HCT116 (cell line): Measurements from ENCODE around the gene GFRA3. TPM values are rescaled to one million over a fixed set of nuclear protein-coding genes. Genes with fewer than 3 reads are reported as not detected.

Source experiments
- ATAC-seq: fragments of 200-7000 bp; cut with Tn5 transposase; 2 replicates; pipeline ENCODE4 v1.9.1; 2020; ENCODE audit warnings: mild to moderate bottlenecking, moderate library complexity
- BruUV-seq: library from RNA; stranded (reverse); fragments of 400-500 nt; replicated peaks from 2 replicates; lab custom pipeline; 2021; lab: Mats Ljungman, UMichigan
- CTCF ChIA-PET: fragments of 300-600 bp; sonication (Branson Sonifier 250); formaldehyde crosslinking; loops from one replicate; lab custom pipeline; 2021; ENCODE audit warnings: antibody characterized with exemption; lab: Charles Lee
- POLR2A ChIA-PET: fragments of 300-600, 350-600 bp; sonication (Branson Sonifier 250); formaldehyde crosslinking; loops from one replicate; lab custom pipeline; 2021; ENCODE audit warnings: antibody characterized with exemption; lab: Charles Lee
- RAD21 ChIA-PET, 2 experiments: fragments of 300-600 bp; sonication (Branson Sonifier 250); formaldehyde crosslinking; loops; one replicate each; lab custom pipeline; 2023; ENCODE audit warnings: low total read pairs in 2 of 2; ENCODE audit not compliant: uncharacterized antibody in 2 of 2, unreplicated experiment in 2 of 2, low non-redundant PET in 1 of 2; lab: Charles Lee
- DNase-seq: peaks from one replicate; pipeline ENCODE4 v3.0.0-alpha.2; 2010; ENCODE audit warnings: low read depth, low spot score
- H2AFZ ChIP-seq: fragments of 200-600 bp; shearing (Covaris generic), sonication (generic); 2 replicates; pipeline ENCODE4 v1.6.1; 2017; ENCODE audit warnings: low read depth, mixed run types, mixed read lengths, antibody characterized with exemption, low read length; ENCODE audit not compliant: poor library complexity, severe bottlenecking
- H3K27ac ChIP-seq: 2 replicates; pipeline ENCODE4 v1.5.1; 2012; ENCODE audit warnings: low read depth, low read length
- H3K27me3 ChIP-seq: fragments of 200-600 bp; sonication (generic); 2 replicates; pipeline ENCODE4 v1.6.1; 2016; ENCODE audit warnings: mixed run types, low read length, mixed read lengths; ENCODE audit not compliant: insufficient read depth
- H3K36me3 ChIP-seq, 2 experiments: fragments of 200-500 bp in 1 of 2; fragments of 200-600 bp in 1 of 2; sonication (Bioruptor generic) in 1 of 2; sonication (generic) in 1 of 2; 2 replicates each; pipeline versions ENCODE4 v1.5.1 to v1.6.1; 2014 to 2016; ENCODE audit warnings: low read length in 2 of 2, inconsistent platforms in 1 of 2, mixed read lengths in 1 of 2, mixed run types in 1 of 2; ENCODE audit not compliant: insufficient read depth in 2 of 2, control insufficient read depth in 1 of 2
- H3K4me1 ChIP-seq, 2 experiments: fragments of 200-600 bp in 1 of 2; sonication (generic) in 1 of 2; 2 replicates each; pipeline versions ENCODE4 v1.5.1 to v1.6.1; 2012 to 2017; ENCODE audit warnings: low read length in 2 of 2, inconsistent platforms in 1 of 2, mild to moderate bottlenecking in 1 of 2, mixed read lengths in 1 of 2, mixed run types in 1 of 2, moderate library complexity in 1 of 2; ENCODE audit not compliant: insufficient read depth in 2 of 2, control insufficient read depth in 1 of 2
- H3K4me2 ChIP-seq: fragments of 200-600 bp; sonication (generic); 2 replicates; pipeline ENCODE4 v1.6.1; 2017; ENCODE audit warnings: mixed run types, low read length, mixed read lengths
- H3K4me3 ChIP-seq, 2 experiments: fragments of 200-600 bp in 1 of 2; sonication (generic) in 1 of 2; replicated peaks in 1 of 2; 2 replicates each; pipeline ENCODE4 v1.5.1; 2011 to 2016; ENCODE audit warnings: low read length in 2 of 2, control low read depth in 1 of 2, low read depth in 1 of 2, mild to moderate bottlenecking in 1 of 2, mixed read lengths in 1 of 2, mixed run types in 1 of 2
- H3K79me2 ChIP-seq: fragments of 200-600 bp; sonication (generic); 2 replicates; pipeline ENCODE4 v1.6.1; 2017; ENCODE audit warnings: mild to moderate bottlenecking, mixed run types, low read length, moderate library complexity, mixed read lengths; ENCODE audit not compliant: insufficient read depth
- H3K9ac ChIP-seq: fragments of 200-600 bp; sonication (generic); 2 replicates; pipeline ENCODE4 v1.6.1; 2016; ENCODE audit warnings: low read length, mixed read lengths
- H3K9me2 ChIP-seq: fragments of 200-600 bp; sonication (generic), shearing (Covaris generic); 2 replicates; pipeline ENCODE4 v1.6.1; 2017; ENCODE audit warnings: mixed run types, mild to moderate bottlenecking, moderate library complexity; ENCODE audit not compliant: insufficient read depth
- H3K9me3 ChIP-seq, 2 experiments: fragments of 200-500 bp in 1 of 2; fragments of 200-600 bp in 1 of 2; sonication (Bioruptor generic) in 1 of 2; sonication (generic) in 1 of 2; 2 replicates each; pipeline ENCODE4 v1.6.1; 2014 to 2017; ENCODE audit warnings: low read length in 2 of 2, mixed read lengths in 2 of 2, inconsistent platforms in 1 of 2, low read depth in 1 of 2, mild to moderate bottlenecking in 1 of 2, mixed run types in 1 of 2, moderate library complexity in 1 of 2; ENCODE audit not compliant: control insufficient read depth in 1 of 2, insufficient read depth in 1 of 2
- H4K20me1 ChIP-seq: fragments of 200-600 bp; sonication (generic), shearing (Covaris generic); 2 replicates; pipeline ENCODE4 v1.6.1; 2017; ENCODE audit warnings: mixed run types, mild to moderate bottlenecking, moderate library complexity; ENCODE audit not compliant: insufficient read depth
- CBX3 ChIP-seq: IDR thresholded peaks from 2 replicates; pipeline ENCODE4 v1.6.1; 2012; ENCODE audit warnings: low read depth
- CEBPB ChIP-seq: IDR thresholded peaks from 2 replicates; pipeline ENCODE4 v1.6.1; 2012; ENCODE audit warnings: low read depth
- EGR1 ChIP-seq: IDR thresholded peaks from 2 replicates; pipeline ENCODE4 v1.6.1; 2012; ENCODE audit warnings: low read depth
- ELF1 ChIP-seq: IDR thresholded peaks from 2 replicates; pipeline ENCODE4 v1.6.1; 2012; ENCODE audit warnings: low read depth, borderline replicate concordance
- EZH2 ChIP-seq: fragments of 200-600 bp; sonication (generic); IDR thresholded peaks from 2 replicates; pipeline ENCODE4 v1.6.1; 2017; ENCODE audit warnings: antibody characterized with exemption, mixed run types
- FOSL1 ChIP-seq: IDR thresholded peaks from 2 replicates; pipeline ENCODE4 v1.6.1; 2012; ENCODE audit warnings: low read depth
- JUND ChIP-seq: IDR thresholded peaks from 2 replicates; pipeline ENCODE4 v1.6.1; 2012
- POLR2A ChIP-seq: IDR thresholded peaks from 2 replicates; pipeline ENCODE4 v1.7.0; 2011; ENCODE audit warnings: borderline replicate concordance; ENCODE audit not compliant: insufficient read depth, insufficient read length; ENCODE audit errors: extremely low read depth
- POLR2AphosphoS5 ChIP-seq: IDR thresholded peaks from 2 replicates; pipeline ENCODE4 v1.6.1; 2011; ENCODE audit warnings: mild to moderate bottlenecking, low read depth, low read length, moderate library complexity
- SRF ChIP-seq: IDR thresholded peaks from 2 replicates; pipeline ENCODE4 v1.6.1; 2012; ENCODE audit warnings: low read depth
- TCF7L2 ChIP-seq: IDR thresholded peaks from 2 replicates; pipeline ENCODE4 v1.7.0; 2011; ENCODE audit warnings: borderline replicate concordance, inconsistent platforms; ENCODE audit not compliant: insufficient read depth, insufficient read length; ENCODE audit errors: extremely low read depth
- YY1 ChIP-seq: IDR thresholded peaks from 2 replicates; pipeline ENCODE4 v1.6.1; 2011; ENCODE audit warnings: low read length, low read depth, moderate library complexity, mild to moderate bottlenecking; ENCODE audit not compliant: insufficient replicate concordance; ENCODE audit errors: extremely low read depth
- ZFX ChIP-seq: fragments of 450-650 bp; IDR thresholded peaks from 2 replicates; pipeline ENCODE4 v1.6.1; 2017
- ZNF274 ChIP-seq: fragments of 200-500 bp; sonication (Bioruptor generic); IDR thresholded peaks from 2 replicates; pipeline ENCODE4 v1.6.1; 2014; ENCODE audit warnings: mild to moderate bottlenecking, low read depth, low read length, inconsistent platforms
- intact Hi-C: fragments of 100-400 bp; cut with micrococcal nuclease; formaldehyde crosslinking; loops from 2 replicates; pipeline ENCODE4 v1.10.0; 2022
- total RNA-seq: library from RNA; stranded (reverse); gene quantifications from one replicate; pipeline ENCODE4 v1.2.1, GENCODE V29; 2021; ENCODE audit not compliant: unreplicated experiment
- TF ChIP-seq, protein P1 (sequence below): IDR thresholded peaks from 2 replicates; pipeline ENCODE4 v1.6.1; 2011; ENCODE audit warnings: mild to moderate bottlenecking, low read length, moderate library complexity; ENCODE audit not compliant: insufficient replicate concordance; ENCODE audit errors: extremely low read depth
- TF ChIP-seq, protein P2 (sequence below): IDR thresholded peaks from 2 replicates; pipeline ENCODE4 v1.6.1; 2012
- TF ChIP-seq, protein P3 (sequence below): IDR thresholded peaks from 2 replicates; pipeline ENCODE4 v1.6.1; 2012; ENCODE audit warnings: low read depth
- TF ChIP-seq, protein P4 (sequence below), 3 experiments: fragments of 200-600 bp in 1 of 3; sonication (generic) in 1 of 3; IDR thresholded peaks in 2 of 3; conservative IDR thresholded peaks in 1 of 3; 2 replicates each; pipeline ENCODE4 v1.5.1; 2012 to 2017; ENCODE audit warnings: low read depth in 2 of 3, low read length in 2 of 3, antibody characterized with exemption in 1 of 3, borderline replicate concordance in 1 of 3, control low read depth in 1 of 3, mild to moderate bottlenecking in 1 of 3, mixed read lengths in 1 of 3, mixed run types in 1 of 3, moderate library complexity in 1 of 3; ENCODE audit not compliant: insufficient read depth in 1 of 3

GFRA3 gene
- total RNA-seq, 1 experiment from 2014 or later: not detected

DNA sequence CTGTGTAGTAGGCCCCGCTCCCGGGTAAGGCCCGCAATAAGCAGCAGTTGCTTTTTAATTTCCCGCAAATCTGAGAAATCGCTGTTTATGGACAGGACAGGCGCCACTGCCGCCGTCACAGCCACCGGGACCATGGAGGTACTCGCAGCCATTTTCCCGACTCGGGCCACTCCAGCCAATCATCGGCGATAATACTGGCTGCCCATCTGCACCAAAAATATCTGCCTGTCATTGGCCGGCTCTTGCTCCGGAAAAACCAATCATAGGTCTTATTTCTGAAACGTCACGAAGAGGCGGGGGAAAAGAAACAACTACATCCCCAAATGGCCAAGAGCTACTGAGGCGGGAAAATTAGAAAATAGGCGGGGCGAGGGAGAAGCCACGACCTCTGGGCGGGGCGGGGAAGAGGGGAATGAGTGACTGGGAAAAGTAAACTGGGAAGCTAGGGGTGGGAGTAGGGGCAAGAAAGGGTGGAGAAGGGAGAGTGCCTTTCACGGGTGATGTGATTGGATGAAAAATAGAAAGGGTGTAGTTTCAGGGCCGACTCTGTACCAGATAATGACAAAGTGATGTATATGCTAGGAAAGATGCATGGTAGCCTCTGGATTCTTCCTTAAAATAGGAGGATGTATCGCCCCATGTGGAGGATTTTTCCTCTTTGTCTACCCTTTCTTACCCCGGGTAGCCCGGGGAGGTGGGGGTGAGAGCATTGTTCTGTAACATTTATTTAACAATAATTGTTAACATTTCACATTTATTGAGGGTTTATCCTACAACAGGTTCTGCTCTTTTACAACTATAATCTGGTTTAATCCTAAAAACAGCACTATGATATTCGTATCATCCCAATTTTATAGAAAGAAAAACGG is 61.0 kb downstream of the GFRA3 start, which contains the start of gene CDC23:
CDC23 (minus strand) TSS at position 163 of the 869 bp plus-strand sequence; CDS start at position 152, 11 bp downstream.
- peaks cover 0 to 15% of the 10 kb centered on the region in 2 experiments; a peak in 2 of 4 replicates for H3K4me1 ChIP-seq
- CTCF ChIA-PET: interaction anchor here (0.6 to 1.3 kb wide), 3 partner anchors 10 to 139 kb away, joined by 3 to 5 read pairs (median 4); no protein-coding TSS in a partner anchor
- H3K79me2 ChIP-seq: peaks cover 45% of the 10 kb centered on the region
- intact Hi-C loops: no loop called here
- H3K27me3 ChIP-seq: no peaks in the 10 kb centered on the region
- BruUV-seq: TSS peak; percentile 91
- peak within 1 kb of the TSS; percentile 86 for H3K4me2 ChIP-seq
- no peaks in the 10 kb centered on the region for H3K9me2 ChIP-seq
- RAD21 ChIA-PET: no interaction called here
- POLR2A ChIA-PET: interaction anchor here (0.9 to 1.3 kb wide), 3 partner anchors 12 to 140 kb away, joined by 3 to 7 read pairs (median 3); partner anchors contain the start of gene KDM3B
- H4K20me1 ChIP-seq: no peaks in the 10 kb centered on the region
- H2AFZ ChIP-seq: peak within 1 kb of the TSS; percentile 84
- peak within 1 kb of the TSS; percentile 91 to 97 for H3K4me3 ChIP-seq
- ATAC-seq (peak; percentile 93), DNase-seq (peak; percentile 97)
- peaks cover 0 to 9% of the 10 kb centered on the region in 2 experiments; a peak in 2 of 4 replicates for H3K36me3 ChIP-seq
- H3K27ac ChIP-seq: peak within 1 kb of the TSS; percentile 58
- H3K9ac ChIP-seq: peak within 1 kb of the TSS; percentile 91
- no peaks in the 10 kb centered on the region for H3K9me3 ChIP-seq
- peak; percentile 97 for TF ChIP-seq YY1
- TF ChIP-seq ZNF274: no peak
- TF ChIP-seq, protein P1, sequence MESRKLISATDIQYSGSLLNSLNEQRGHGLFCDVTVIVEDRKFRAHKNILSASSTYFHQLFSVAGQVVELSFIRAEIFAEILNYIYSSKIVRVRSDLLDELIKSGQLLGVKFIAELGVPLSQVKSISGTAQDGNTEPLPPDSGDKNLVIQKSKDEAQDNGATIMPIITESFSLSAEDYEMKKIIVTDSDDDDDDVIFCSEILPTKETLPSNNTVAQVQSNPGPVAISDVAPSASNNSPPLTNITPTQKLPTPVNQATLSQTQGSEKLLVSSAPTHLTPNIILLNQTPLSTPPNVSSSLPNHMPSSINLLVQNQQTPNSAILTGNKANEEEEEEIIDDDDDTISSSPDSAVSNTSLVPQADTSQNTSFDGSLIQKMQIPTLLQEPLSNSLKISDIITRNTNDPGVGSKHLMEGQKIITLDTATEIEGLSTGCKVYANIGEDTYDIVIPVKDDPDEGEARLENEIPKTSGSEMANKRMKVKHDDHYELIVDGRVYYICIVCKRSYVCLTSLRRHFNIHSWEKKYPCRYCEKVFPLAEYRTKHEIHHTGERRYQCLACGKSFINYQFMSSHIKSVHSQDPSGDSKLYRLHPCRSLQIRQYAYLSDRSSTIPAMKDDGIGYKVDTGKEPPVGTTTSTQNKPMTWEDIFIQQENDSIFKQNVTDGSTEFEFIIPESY: no peak
- no peak for TF ChIP-seq FOSL1
- no peak for TF ChIP-seq TCF7L2
- TF ChIP-seq POLR2A: peak; percentile 53
- TF ChIP-seq, protein P2, sequence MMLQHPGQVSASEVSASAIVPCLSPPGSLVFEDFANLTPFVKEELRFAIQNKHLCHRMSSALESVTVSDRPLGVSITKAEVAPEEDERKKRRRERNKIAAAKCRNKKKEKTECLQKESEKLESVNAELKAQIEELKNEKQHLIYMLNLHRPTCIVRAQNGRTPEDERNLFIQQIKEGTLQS: no peak
- peak; percentile 95 for TF ChIP-seq SRF
- TF ChIP-seq CBX3: peak; percentile 43; the same call in 1 of the 2 replicates
- TF ChIP-seq POLR2AphosphoS5: peak; percentile 67; the same call in 1 of the 2 replicates
- no peak; the same call in 1 of the 2 replicates for TF ChIP-seq ZFX
- TF ChIP-seq, protein P3, sequence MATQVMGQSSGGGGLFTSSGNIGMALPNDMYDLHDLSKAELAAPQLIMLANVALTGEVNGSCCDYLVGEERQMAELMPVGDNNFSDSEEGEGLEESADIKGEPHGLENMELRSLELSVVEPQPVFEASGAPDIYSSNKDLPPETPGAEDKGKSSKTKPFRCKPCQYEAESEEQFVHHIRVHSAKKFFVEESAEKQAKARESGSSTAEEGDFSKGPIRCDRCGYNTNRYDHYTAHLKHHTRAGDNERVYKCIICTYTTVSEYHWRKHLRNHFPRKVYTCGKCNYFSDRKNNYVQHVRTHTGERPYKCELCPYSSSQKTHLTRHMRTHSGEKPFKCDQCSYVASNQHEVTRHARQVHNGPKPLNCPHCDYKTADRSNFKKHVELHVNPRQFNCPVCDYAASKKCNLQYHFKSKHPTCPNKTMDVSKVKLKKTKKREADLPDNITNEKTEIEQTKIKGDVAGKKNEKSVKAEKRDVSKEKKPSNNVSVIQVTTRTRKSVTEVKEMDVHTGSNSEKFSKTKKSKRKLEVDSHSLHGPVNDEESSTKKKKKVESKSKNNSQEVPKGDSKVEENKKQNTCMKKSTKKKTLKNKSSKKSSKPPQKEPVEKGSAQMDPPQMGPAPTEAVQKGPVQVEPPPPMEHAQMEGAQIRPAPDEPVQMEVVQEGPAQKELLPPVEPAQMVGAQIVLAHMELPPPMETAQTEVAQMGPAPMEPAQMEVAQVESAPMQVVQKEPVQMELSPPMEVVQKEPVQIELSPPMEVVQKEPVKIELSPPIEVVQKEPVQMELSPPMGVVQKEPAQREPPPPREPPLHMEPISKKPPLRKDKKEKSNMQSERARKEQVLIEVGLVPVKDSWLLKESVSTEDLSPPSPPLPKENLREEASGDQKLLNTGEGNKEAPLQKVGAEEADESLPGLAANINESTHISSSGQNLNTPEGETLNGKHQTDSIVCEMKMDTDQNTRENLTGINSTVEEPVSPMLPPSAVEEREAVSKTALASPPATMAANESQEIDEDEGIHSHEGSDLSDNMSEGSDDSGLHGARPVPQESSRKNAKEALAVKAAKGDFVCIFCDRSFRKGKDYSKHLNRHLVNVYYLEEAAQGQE: no peak
- no peak for TF ChIP-seq EZH2
- TF ChIP-seq JUND: no peak
- no peak for TF ChIP-seq ELF1
- no peak for TF ChIP-seq EGR1
- no peak for TF ChIP-seq CEBPB
- TF ChIP-seq, protein P4, sequence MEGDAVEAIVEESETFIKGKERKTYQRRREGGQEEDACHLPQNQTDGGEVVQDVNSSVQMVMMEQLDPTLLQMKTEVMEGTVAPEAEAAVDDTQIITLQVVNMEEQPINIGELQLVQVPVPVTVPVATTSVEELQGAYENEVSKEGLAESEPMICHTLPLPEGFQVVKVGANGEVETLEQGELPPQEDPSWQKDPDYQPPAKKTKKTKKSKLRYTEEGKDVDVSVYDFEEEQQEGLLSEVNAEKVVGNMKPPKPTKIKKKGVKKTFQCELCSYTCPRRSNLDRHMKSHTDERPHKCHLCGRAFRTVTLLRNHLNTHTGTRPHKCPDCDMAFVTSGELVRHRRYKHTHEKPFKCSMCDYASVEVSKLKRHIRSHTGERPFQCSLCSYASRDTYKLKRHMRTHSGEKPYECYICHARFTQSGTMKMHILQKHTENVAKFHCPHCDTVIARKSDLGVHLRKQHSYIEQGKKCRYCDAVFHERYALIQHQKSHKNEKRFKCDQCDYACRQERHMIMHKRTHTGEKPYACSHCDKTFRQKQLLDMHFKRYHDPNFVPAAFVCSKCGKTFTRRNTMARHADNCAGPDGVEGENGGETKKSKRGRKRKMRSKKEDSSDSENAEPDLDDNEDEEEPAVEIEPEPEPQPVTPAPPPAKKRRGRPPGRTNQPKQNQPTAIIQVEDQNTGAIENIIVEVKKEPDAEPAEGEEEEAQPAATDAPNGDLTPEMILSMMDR (IDR thresholded peaks at IDR 0.05 in 2 of 3, conservative IDR thresholded peaks at IDR 0.05 in 1 of 3; ENCODE audit: borderline replicate concordance in 1 of 3, insufficient read depth in 1 of 3, low read depth in 2 of 3, low read length in 2 of 3): no peak
